ENCODE results near the gene LRRC74B.
"Not testable (repeated sequence)": the region's sequence is repeated elsewhere in the genome, so short reads cannot be mapped to it uniquely, and the experiment has no call there.

LRRC74B gene

GRCh38 chr22:21032868-21033688, 12.7 kb upstream of the LRRC74B start:
- no peak for DNase-seq

GRCh38 chr22:21033895-21034294, 11.9 kb upstream of the LRRC74B start:
- no peak for DNase-seq

DNA sequence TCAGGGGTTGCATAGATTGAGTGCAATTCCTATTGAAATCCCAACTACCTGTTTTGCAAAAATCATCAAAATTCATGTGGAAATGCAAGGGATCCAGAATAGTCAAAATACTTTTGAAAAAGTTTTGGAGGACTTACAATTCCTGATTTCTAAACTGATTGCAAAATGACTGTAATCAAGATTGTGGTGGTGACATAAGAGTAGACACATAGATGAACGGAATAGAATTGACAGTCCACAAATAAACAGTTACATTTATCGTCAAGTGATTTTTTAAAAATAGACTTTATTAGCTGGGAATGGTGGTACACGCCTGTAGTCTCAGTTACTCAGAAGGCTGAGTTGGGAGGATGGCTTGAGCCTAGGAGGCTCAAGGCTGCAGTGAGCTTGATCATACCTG, 10.8 kb upstream of the LRRC74B start:
- no peak for DNase-seq

GRCh38 chr22:21038405-21038804, 7.3 kb upstream of the LRRC74B start:
- DNase-seq, result no peak

DNA sequence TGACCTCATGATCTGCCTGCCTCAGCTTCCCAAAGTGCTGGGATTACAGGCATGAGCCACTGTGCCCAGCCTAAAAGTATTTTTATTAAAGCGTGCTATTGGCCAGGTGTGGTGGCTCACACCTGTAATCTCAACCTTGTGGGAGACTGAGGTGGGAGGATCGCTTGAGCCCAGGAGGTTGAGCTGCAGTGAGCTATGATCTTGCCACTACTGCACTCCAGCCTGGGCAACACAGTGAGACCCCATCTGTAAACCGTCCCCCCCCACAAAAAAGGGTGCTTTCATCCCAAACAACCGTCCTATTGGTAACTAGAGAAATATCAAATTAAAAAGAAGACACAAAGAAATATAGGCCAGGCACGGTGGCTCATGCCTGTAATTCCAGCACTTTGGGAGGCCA, 6.6 kb upstream of the LRRC74B start:
- DNase-seq, result not testable (repeated sequence)

GRCh38 chr22:21041937-21042336, 3.8 kb upstream of the LRRC74B start:
- DNase-seq, result peak; percentile 9

GRCh38 chr22:21042978-21043859, 2.5 kb upstream of the LRRC74B start:
- DNase-seq, result no peak

DNA sequence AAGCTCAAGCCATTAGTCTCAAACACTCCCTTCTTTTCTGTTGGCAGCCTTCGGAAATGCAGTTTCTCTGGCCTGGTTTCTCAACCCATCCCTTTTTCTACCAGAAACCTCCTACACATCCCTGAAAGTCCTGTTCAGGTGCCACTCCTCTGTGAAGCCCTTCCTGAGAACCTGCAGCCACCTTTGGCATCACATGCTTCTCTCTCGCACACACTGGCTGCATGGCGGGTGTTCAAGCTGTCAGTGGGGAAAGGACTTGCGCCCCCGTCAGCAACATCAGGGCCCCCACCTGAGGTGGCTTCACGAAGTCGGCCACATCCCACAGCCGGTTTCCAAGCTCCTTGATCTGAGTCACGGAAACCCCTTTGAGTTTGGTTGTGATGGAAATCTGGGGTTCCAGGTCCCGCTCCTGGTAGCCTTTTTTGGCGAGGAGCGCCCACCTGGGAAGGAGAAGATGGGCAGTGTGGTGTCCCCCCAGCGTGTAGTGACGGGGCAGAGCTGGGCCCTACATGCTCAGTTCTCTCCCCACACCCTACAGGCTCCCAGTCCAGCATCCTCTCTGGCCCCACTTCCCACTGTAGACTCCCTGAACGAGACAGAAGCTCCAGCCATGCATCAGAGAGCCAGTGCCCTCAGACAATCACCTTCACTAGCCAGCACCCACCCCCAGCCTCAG, 1.7 kb upstream of the LRRC74B start:
- peak; percentile 29 for DNase-seq

GRCh38 chr22:21044931-21045584, 688 bp upstream of the LRRC74B start:
- DNase-seq, result peak; percentile 61

DNA sequence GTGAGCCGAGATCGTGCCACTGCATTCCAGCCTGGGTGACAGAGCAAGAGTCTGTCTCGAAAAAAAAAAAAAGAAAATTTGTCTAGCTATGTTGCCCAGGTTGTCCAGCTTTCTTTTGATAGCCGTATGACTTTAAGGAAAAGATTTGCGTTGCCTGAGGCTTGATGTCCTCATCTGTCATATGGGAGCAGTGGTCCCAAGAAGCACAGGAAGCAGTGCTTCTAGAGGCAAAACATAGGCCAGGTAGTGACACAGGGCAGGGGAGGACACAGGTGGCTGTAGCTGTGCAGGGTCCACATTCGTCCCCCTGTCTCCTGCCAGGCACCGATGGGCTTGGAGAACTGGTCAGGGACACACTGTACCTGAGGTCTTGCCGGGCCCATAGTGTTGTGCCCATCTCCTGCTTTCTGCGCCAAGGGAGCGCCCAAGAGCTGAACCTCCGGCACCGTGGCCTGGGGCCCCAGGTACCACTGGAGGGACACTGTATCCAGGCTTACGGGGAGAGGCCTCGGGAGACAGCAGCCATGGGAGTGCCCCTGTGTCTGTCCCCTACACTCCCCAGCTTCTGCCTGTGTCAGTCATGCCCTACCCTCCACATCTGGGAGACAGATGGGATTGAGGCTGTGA, 1.4 kb downstream of the LRRC74B start:
- no peak for DNase-seq

GRCh38 chr22:21047730-21048129, 2.0 kb downstream of the LRRC74B start:
- no peak for DNase-seq

GRCh38 chr22:21048448-21048847, 2.7 kb downstream of the LRRC74B start:
- not testable (repeated sequence) for DNase-seq

DNA sequence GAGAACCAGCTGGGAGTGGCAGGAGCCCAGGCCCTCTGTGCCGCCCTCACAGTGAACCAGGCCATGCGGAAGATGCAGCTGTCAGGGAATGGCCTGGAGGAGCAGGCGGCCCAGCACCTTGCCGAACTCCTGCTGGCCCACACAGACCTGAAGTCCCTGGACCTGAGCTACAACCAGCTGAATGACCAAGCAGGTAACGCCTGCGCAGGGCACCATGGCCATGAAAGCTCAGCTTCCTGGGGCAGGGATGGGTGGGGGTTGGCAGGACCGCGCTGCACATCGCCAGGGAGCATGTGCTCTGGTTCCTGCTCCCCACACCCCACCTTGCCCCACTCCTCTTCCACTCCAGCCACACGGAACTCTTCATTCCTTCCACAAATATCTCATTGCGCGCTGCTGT, 3.2 kb downstream of the LRRC74B start:
- DNase-seq, result not testable (repeated sequence)

DNA sequence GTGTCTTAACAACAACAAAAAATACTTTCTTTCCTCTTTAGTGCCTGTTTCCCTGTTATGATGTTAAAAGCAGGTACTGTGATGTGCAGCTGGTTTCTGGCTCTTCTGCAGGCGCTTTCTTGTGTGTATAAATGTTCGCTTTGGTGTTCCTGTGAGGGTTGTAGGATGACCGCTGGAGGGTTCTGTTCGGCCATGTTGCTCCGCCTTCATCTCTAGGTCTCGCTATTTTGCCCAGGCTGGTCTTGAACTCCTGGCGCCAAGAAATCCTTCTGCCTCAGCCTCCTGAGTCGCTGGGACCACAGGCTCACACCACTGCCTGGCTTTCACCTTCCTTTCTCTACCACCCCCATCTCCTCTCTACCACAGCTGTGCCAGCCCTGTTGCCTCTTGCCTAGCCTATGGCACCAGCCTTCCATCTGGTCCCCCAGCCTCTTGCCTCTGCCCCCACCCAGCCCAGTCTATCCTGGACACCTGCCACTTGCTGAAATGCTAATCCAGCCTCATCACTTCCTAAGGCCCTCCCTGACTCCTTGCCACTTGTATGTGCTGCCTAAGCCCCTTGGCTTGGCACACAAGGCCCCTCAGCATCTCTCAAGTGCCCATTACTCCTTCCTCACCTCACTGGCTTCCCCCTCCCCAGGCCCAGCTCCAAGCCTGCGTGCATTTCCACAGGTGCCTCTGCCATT, 5.5 kb downstream of the LRRC74B start:
- DNase-seq, result no peak

GRCh38 chr22:21051831-21052400, 6.2 kb downstream of the LRRC74B start:
- no peak for DNase-seq

GRCh38 chr22:21052715-21053459, 7.1 kb downstream of the LRRC74B start:
- DNase-seq, result no peak

GRCh38 chr22:21054046-21054713, 8.4 kb downstream of the LRRC74B start:
- no peak for DNase-seq

DNA sequence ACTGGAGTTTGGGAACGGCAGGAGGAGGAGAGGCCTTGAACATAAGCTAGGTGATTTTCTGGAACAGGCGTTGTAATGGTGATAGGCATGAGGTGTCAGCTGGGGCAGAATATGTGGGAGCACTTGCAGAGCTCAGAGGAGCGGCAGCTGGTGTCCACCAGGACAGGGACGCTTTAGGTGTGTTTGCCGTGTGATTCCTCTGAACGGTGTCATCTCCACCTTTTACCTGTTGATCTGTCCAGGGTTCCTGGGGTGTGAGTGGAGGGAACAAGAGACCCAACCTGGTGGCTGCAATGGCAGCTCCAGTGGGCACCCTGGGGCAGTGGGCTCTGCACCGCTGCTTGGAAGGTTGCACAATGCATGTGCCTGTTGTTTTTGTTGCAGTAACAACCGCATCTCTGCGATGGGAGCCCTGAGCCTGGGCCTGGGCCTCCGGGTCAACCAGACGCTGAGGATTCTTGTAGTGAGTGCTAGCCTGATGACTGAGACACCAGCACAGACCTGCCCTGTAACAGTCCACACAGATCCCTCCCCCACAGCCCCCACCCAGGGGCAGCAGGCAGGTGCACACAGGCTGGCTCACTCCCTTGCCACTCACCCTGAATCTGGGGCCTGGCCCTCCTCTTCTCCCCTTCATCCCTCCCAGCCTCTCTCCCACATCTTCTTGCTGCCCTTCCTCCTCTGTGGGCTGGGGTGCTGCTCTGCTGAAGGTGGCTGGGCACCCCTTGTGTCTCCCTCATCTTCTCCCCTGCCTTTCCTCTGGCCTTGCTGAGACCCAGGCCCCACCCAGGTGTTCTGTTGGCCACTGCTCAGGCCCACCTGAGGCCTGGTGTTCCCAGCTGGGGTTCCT, 9.2 kb downstream of the LRRC74B start:
- DNase-seq, result no peak

GRCh38 chr22:21055564-21055834, 9.8 kb downstream of the LRRC74B start:
- DNase-seq, result no peak
